Heart left ventricle (tissue), 16 donors: ENCODE results near the gene EXOC3L2. TPM values are rescaled to one million over a fixed set of nuclear protein-coding genes. Genes with fewer than 3 reads are reported as not detected.

Source experiments
- ATAC-seq, 4 donors: fragments of 200-7000 bp; cut with Tn5 transposase; one replicate each; pipeline ENCODE4 v1.9.1; 2020 to 2022; ENCODE audit warnings: moderate library complexity in 4 of 4, mild to moderate bottlenecking in 3 of 4, moderate number of reproducible peaks in 1 of 4
- DNase-seq, 5 donors: peaks; one replicate each; pipeline ENCODE4 v3.0.0-alpha.2; 2020
- H3K27ac ChIP-seq, 12 donors: fragments of 200-600 bp; sonication (generic) in 4 of 12; one replicate each; pipeline versions ENCODE4 v1.5.0 to v1.8.0; 2016 to 2022; ENCODE audit warnings: mild to moderate bottlenecking in 2 of 12
- H3K27me3 ChIP-seq, 9 donors: fragments of 200-600 bp; sonication (generic) in 2 of 9; one replicate each; pipeline versions ENCODE4 v1.5.1 to v1.8.0; 2016 to 2022; ENCODE audit warnings: mild to moderate bottlenecking in 3 of 9
- H3K36me3 ChIP-seq, 9 donors: fragments of 200-600 bp; sonication (generic) in 2 of 9; one replicate each; pipeline versions ENCODE4 v1.5.0 to v1.8.0; 2018 to 2022; ENCODE audit warnings: mild to moderate bottlenecking in 2 of 9
- H3K4me1 ChIP-seq, 12 donors: fragments of 200-600 bp; sonication (generic) in 4 of 12; one replicate each; pipeline versions ENCODE4 v1.5.0 to v1.8.0; 2016 to 2022; ENCODE audit warnings: mild to moderate bottlenecking in 3 of 12
- H3K4me3 ChIP-seq, 12 donors: fragments of 200-600 bp; sonication (generic) in 4 of 12; one replicate each; pipeline versions ENCODE4 v1.5.0 to v1.8.0; 2017 to 2022; ENCODE audit warnings: mild to moderate bottlenecking in 9 of 12, moderate library complexity in 4 of 12
- H3K9me3 ChIP-seq, 12 donors: fragments of 200-600 bp; sonication (generic) in 4 of 12; one replicate each; pipeline versions ENCODE4 v1.5.0 to v1.8.0; 2016 to 2022; ENCODE audit warnings: mild to moderate bottlenecking in 1 of 12
- CTCF ChIP-seq, 12 donors: fragments of 200-600 bp; sonication (generic) in 4 of 12; IDR thresholded peaks; one replicate each; pipeline versions ENCODE4 v1.5.0 to v1.8.0; 2018 to 2022; ENCODE audit warnings: antibody characterized with exemption in 12 of 12, mild to moderate bottlenecking in 5 of 12
- POLR2A ChIP-seq, 2 donors: fragments of 450-650 bp; IDR thresholded peaks; one replicate each; pipeline ENCODE4 v1.6.1; 2017; ENCODE audit warnings: antibody characterized with exemption in 2 of 2, mild to moderate bottlenecking in 2 of 2, moderate library complexity in 2 of 2
- WGBS, 4 donors: extraction: QIAGEN DNeasy Blood & Tissue Kit in 2 of 4; methylation state at CpG; one replicate each; pipeline versions ENCODE4 v1.1.5 to v1.1.7; 2013 to 2018; 5-methylcytosine and 5-hydroxymethylcytosine counted together
- intact Hi-C, 10 donors: fragments of 100-400 bp; cut with DNase I; formaldehyde crosslinking; loops; one replicate each; pipeline versions ENCODE4 v1.11.1 to v1.14.2; 2022
- polyA plus RNA-seq, 2 donors: library from polyadenylated mRNA; stranded (reverse); fragments of 200-250 nt; gene quantifications; one replicate each; pipeline ENCODE4 v1.2.3, GENCODE V29; 2013
- total RNA-seq, 9 donors: library from RNA; depleted of rRNA in 2 of 9; stranded (reverse); fragments of >200 nt in 2 of 9; fragmentation: NEBNext Ultra II Directional in 3 of 9; extraction: Animal tissue kit (Norgen Biotek cat#: 25700) in 3 of 9; gene quantifications; one replicate each; pipeline versions ENCODE4 v1.1.0 to v1.2.4, GENCODE V29; 2016 to 2023
- donor health status: ischemic (EF 13 %, LVEDD 7.1; RV severe dilation, severe dysfunction).
- donor health status: healthy with polysubstance abuse.
- donor health status: DM: no; HTN: yes; CAD: no.
- donor health status: DM: no; HTN: no; CAD: no.
- donor health status: ischemic (EF 25% LVEDD 6.9; RV normal size, moderate dysfunction).
- donor health status: ischemic (EF 25% LVEDD 5.7; RV mildly dilated, moderate dysfunction).
- donor health status: healthy.
- donor health status: DM: yes; HTN: yes; CAD: no.
- donor health status: ischemic (EF 35%, LVEDD 5.7; RV mildly dilated, moderate dysfunction).
- donor health status: nonischemic (EF 11% LVEDD 7.7; RV severe dilation, severe dysfunction).
- donor health status: DM: yes; HTN: yes; CAD: no.
- donor health status: PGD.
- donor health status: ischemic (EF 29% LVEDD 5.4; RV normal size, mild dysfunction).
- donor health status: nonischemic (EF 23%, LVEDD 6.1; RV moderate dilation, normal function).

The EXOC3L2 gene
- total and polyA plus RNA-seq, 11 donors, result 0.32 to 2.5 (median 0.88) TPM

- peak; percentile 10 to 39 (median 23) for ATAC-seq
- Histone ChIP-seq H3K9me3 (no peaks in the 10 kb centered on the region), H3K4me3 (peak overlapping the region; percentile 74 to 99 (median 88)), H3K4me1 (peaks cover 0 to 46% (median 26%) of the 10 kb centered on the region in 12 donors), H3K27me3 (no peaks in the 10 kb centered on the region), H3K27ac (peak overlapping the region in 10 of 12 donors; percentile 47 to 86 (median 74)), H3K36me3 (peaks cover 0 to 4% (median 0%) of the 10 kb centered on the region in 9 donors)
- 1 to 2% (median 1%) methylated on average over 34 to 57 of the region's 57 CpGs for WGBS, 4 donors
- TF ChIP-seq POLR2A (IDR thresholded peaks at IDR 0.05) (no peak), CTCF (IDR thresholded peaks at IDR 0.05) (no peak)
- DNase-seq, result peak in 2 of 5 donors; percentile 40 to 70
- intact Hi-C loops, result loop anchor here in 7 of 10 donors (5.0 kb wide), 4 partner anchors 71 to 159 kb away; partner anchors contain the start of genes CKM (in 1 of the 7) and PPP1R37 (in 1 of the 7)
Observed at GRCh38 chr19:45251452-45252354, 6.5 kb upstream of the EXOC3L2 start.

GRCh38 chr19:45250832-45251451, 5.7 kb upstream of the EXOC3L2 start, which contains the start of gene MARK4:
TSS of gene MARK4 (plus strand) at chr19:45251271. CDS start at chr19:45251589, 318 bp downstream.
- Histone ChIP-seq H3K36me3 (peaks cover 0 to 4% (median 0%) of the 10 kb centered on the region in 9 donors), H3K4me1 (peaks cover 0 to 50% (median 30%) of the 10 kb centered on the region in 12 donors), H3K27me3 (no peaks in the 10 kb centered on the region), H3K9me3 (no peaks in the 10 kb centered on the region), H3K4me3 (peak within 1 kb of the TSS; percentile 74 to 99 (median 88)), H3K27ac (peak within 1 kb of the TSS in 11 of 12 donors; percentile 48 to 86 (median 69))
- DNase-seq (peak; percentile 62 to 78 (median 65)), ATAC-seq (peak in 3 of 4 donors; percentile 48 to 81 (median 76))
- TF ChIP-seq CTCF (IDR thresholded peaks at IDR 0.05), result no peak
- TF ChIP-seq POLR2A (IDR thresholded peaks at IDR 0.05), result peak in 1 of 2 donors; percentile 43
- WGBS, 4 donors, result 0 to 2% (median 1%) methylated on average over 25 to 58 of the region's 58 CpGs
- intact Hi-C loops, result loop anchor here in 7 of 10 donors (5.0 kb wide), 4 partner anchors 71 to 159 kb away; partner anchors contain the start of genes CKM (in 1 of the 7) and PPP1R37 (in 1 of the 7)

- ATAC-seq (peak in 2 of 4 donors; percentile 6 to 10), DNase-seq (no peak)
- Histone ChIP-seq H3K4me3 (peak overlapping the region; percentile 74 to 99 (median 88)), H3K27ac (peak overlapping the region in 9 of 12 donors; percentile 36 to 86 (median 76)), H3K27me3 (no peaks in the 10 kb centered on the region), H3K9me3 (no peaks in the 10 kb centered on the region), H3K36me3 (peaks cover 0 to 4% (median 0%) of the 10 kb centered on the region in 9 donors), H3K4me1 (peaks cover 0 to 56% (median 30%) of the 10 kb centered on the region in 12 donors)
- TF ChIP-seq CTCF (IDR thresholded peaks at IDR 0.05) (no peak), POLR2A (IDR thresholded peaks at IDR 0.05) (no peak)
- WGBS, 4 donors, result 38 to 52% (median 41%) methylated on average over 11 to 14 of the region's 14 CpGs
- intact Hi-C loops, result loop anchor here in 7 of 10 donors (5.0 kb wide), 4 partner anchors 72 to 158 kb away; partner anchors contain the start of genes CKM (in 1 of the 7) and PPP1R37 (in 1 of the 7)
Observed at GRCh38 chr19:45250216-45250831, 5.1 kb upstream of the EXOC3L2 start.
